Activated T-helper 2 cell treated with anti-CD3 and anti-CD28 coated beads, Interferon-gamma antibody, Interleukin-2, Interleukin-4, amounts not matched to agents 10 μg/mL and 5 μg/mL and 100 μg/mL, durations not matched to agents 14 hours and 24 hours and 36 hours (primary cell): ENCODE results near the gene ACAP2. TPM values are rescaled to one million over a fixed set of nuclear protein-coding genes. Genes with fewer than 3 reads are reported as not detected.

Source experiments
- DNase-seq: peaks from one replicate; pipeline ENCODE4 v3.0.0; 2021; ENCODE audit warnings: low spot score
- H3K27ac Mint-ChIP-seq: one replicate; pipeline ENCODE4 v1.8.0; 2021; ENCODE audit warnings: mixed read lengths
- H3K27me3 Mint-ChIP-seq: one replicate; pipeline ENCODE4 v1.8.0; 2021; ENCODE audit warnings: low read depth, mixed read lengths
- H3K36me3 Mint-ChIP-seq: one replicate; pipeline ENCODE4 v1.8.0; 2021; ENCODE audit warnings: low read depth, mixed read lengths
- H3K4me1 Mint-ChIP-seq: one replicate; pipeline ENCODE4 v1.8.0; 2021; ENCODE audit warnings: low read depth, mixed read lengths
- H3K4me3 Mint-ChIP-seq: one replicate; pipeline ENCODE4 v1.8.0; 2021; ENCODE audit warnings: low read depth, mild to moderate bottlenecking, moderate library complexity, mixed read lengths
- H3K9me3 Mint-ChIP-seq: one replicate; pipeline ENCODE4 v1.8.0; 2021; ENCODE audit warnings: mixed read lengths
- intact Hi-C: fragments of 100-400 bp; cut with micrococcal nuclease; formaldehyde crosslinking; loops from one replicate; pipeline ENCODE4 v1.15.1; 2023
- total RNA-seq: library from RNA; stranded (reverse); gene quantifications from 2 replicates; pipeline ENCODE4 v1.2.3, GENCODE V29; 2022

Gene ACAP2
- total RNA-seq, 1 donor from 2014 or later = 49.8 TPM

GRCh38 chr3:195458316-195458717 is 15.5 kb upstream of the ACAP2 start:
- Mint-ChIP-seq H3K27me3 (peaks cover 2% of the 10 kb centered on the region), H3K4me3 (no peak overlapping the region), H3K27ac (no peak overlapping the region), H3K9me3 (peaks cover 10% of the 10 kb centered on the region), H3K36me3 (no peaks in the 10 kb centered on the region), H3K4me1 (peaks cover 18% of the 10 kb centered on the region)
- intact Hi-C loops = loop anchor here (5.0 kb wide), 1 partner anchor 186 kb away; the partner anchor contains the start of gene XXYLT1
- no peak for DNase-seq

- Mint-ChIP-seq H3K27me3 (peaks cover 3% of the 10 kb centered on the region), H3K36me3 (no peaks in the 10 kb centered on the region), H3K9me3 (peaks cover 10% of the 10 kb centered on the region), H3K27ac (no peak overlapping the region), H3K4me1 (peaks cover 25% of the 10 kb centered on the region), H3K4me3 (no peak overlapping the region)
- intact Hi-C loops = loop anchor here (5.0 kb wide), 1 partner anchor 183 kb away; the partner anchor contains the start of gene XXYLT1
- no peak for DNase-seq
Observed at GRCh38 chr3:195455789-195456188, 13.0 kb upstream of the ACAP2 start.

- Mint-ChIP-seq H3K36me3 (no peaks in the 10 kb centered on the region), H3K27me3 (peaks cover 6% of the 10 kb centered on the region), H3K9me3 (peaks cover 10% of the 10 kb centered on the region), H3K4me3 (no peak overlapping the region), H3K27ac (no peak overlapping the region), H3K4me1 (peaks cover 19% of the 10 kb centered on the region)
- intact Hi-C loops = no loop called here
- DNase-seq = no peak
Observed at GRCh38 chr3:195453236-195453635, 10.4 kb upstream of the ACAP2 start.

- Mint-ChIP-seq H3K27me3 (peaks cover 6% of the 10 kb centered on the region), H3K27ac (no peak overlapping the region), H3K36me3 (no peaks in the 10 kb centered on the region), H3K9me3 (peaks cover 10% of the 10 kb centered on the region), H3K4me3 (no peak overlapping the region), H3K4me1 (peaks cover 17% of the 10 kb centered on the region)
- intact Hi-C loops = no loop called here
- DNase-seq = no peak
Observed at GRCh38 chr3:195451373-195452015, 8.7 kb upstream of the ACAP2 start.

GRCh38 chr3:195450731-195451229 is 8.0 kb upstream of the ACAP2 start:
- no peak for DNase-seq
- peaks cover 6% of the 10 kb centered on the region for H3K27me3 Mint-ChIP-seq

GRCh38 chr3:195448205-195448875 is 5.5 kb upstream of the ACAP2 start:
- peaks cover 23% of the 10 kb centered on the region for H3K4me1 Mint-ChIP-seq
- no peak overlapping the region for H3K27ac Mint-ChIP-seq
- peaks cover 6% of the 10 kb centered on the region for H3K27me3 Mint-ChIP-seq
- no peaks in the 10 kb centered on the region for H3K36me3 Mint-ChIP-seq
- intact Hi-C loops = no loop called here
- H3K4me3 Mint-ChIP-seq = no peak overlapping the region
- H3K9me3 Mint-ChIP-seq = no peaks in the 10 kb centered on the region
- no peak for DNase-seq

More at GRCh38 chr3:195450731-195451229, 8.0 kb upstream of the ACAP2 start:
- H3K4me1 Mint-ChIP-seq = peaks cover 20% of the 10 kb centered on the region
- peaks cover 10% of the 10 kb centered on the region for H3K9me3 Mint-ChIP-seq
- H3K36me3 Mint-ChIP-seq = no peaks in the 10 kb centered on the region
- intact Hi-C loops = no loop called here
- no peak overlapping the region for H3K4me3 Mint-ChIP-seq
- H3K27ac Mint-ChIP-seq = no peak overlapping the region

GRCh38 chr3:195447201-195447600 is 4.4 kb upstream of the ACAP2 start:
- H3K4me3 Mint-ChIP-seq = no peak overlapping the region
- peaks cover 3% of the 10 kb centered on the region for H3K27me3 Mint-ChIP-seq
- DNase-seq = no peak
- intact Hi-C loops = no loop called here
- no peak overlapping the region for H3K27ac Mint-ChIP-seq
- H3K36me3 Mint-ChIP-seq = no peaks in the 10 kb centered on the region
- peaks cover 19% of the 10 kb centered on the region for H3K4me1 Mint-ChIP-seq
- H3K9me3 Mint-ChIP-seq = no peaks in the 10 kb centered on the region

GRCh38 chr3:195446359-195446758 is 3.5 kb upstream of the ACAP2 start:
- Mint-ChIP-seq H3K4me3 (no peak overlapping the region), H3K9me3 (no peaks in the 10 kb centered on the region), H3K36me3 (no peaks in the 10 kb centered on the region), H3K4me1 (peaks cover 22% of the 10 kb centered on the region), H3K27me3 (peaks cover 3% of the 10 kb centered on the region), H3K27ac (no peak overlapping the region)
- DNase-seq = no peak
- intact Hi-C loops = no loop called here

- Mint-ChIP-seq H3K4me3 (no peak overlapping the region), H3K36me3 (no peaks in the 10 kb centered on the region), H3K4me1 (peaks cover 23% of the 10 kb centered on the region), H3K27me3 (peaks cover 3% of the 10 kb centered on the region), H3K27ac (no peak overlapping the region), H3K9me3 (no peaks in the 10 kb centered on the region)
- intact Hi-C loops = no loop called here
- no peak for DNase-seq
Observed at GRCh38 chr3:195445885-195446284, 3.1 kb upstream of the ACAP2 start.

GRCh38 chr3:195443391-195443989 is 670 bp upstream of the ACAP2 start:
- peaks cover 31% of the 10 kb centered on the region for H3K4me1 Mint-ChIP-seq
- intact Hi-C loops = loop anchor here (1.0 to 5.0 kb wide), 6 partner anchors 25 to 756 kb away; partner anchors contain the start of genes FAM43A, PPP1R2, TNK2 and XXYLT1
- peak overlapping the region; percentile 94 for H3K4me3 Mint-ChIP-seq
- H3K27me3 Mint-ChIP-seq = no peaks in the 10 kb centered on the region
- H3K36me3 Mint-ChIP-seq = peaks cover 8% of the 10 kb centered on the region
- peak overlapping the region; percentile 46 for H3K27ac Mint-ChIP-seq
- DNase-seq = no peak
- no peaks in the 10 kb centered on the region for H3K9me3 Mint-ChIP-seq

GRCh38 chr3:195441992-195442572 is 738 bp downstream of the ACAP2 start:
- H3K9me3 Mint-ChIP-seq = no peaks in the 10 kb centered on the region
- H3K4me3 Mint-ChIP-seq = peak overlapping the region; percentile 94
- H3K4me1 Mint-ChIP-seq = peaks cover 33% of the 10 kb centered on the region
- H3K27me3 Mint-ChIP-seq = no peaks in the 10 kb centered on the region
- intact Hi-C loops = loop anchor here (2.0 to 5.0 kb wide), 4 partner anchors 27 to 755 kb away; partner anchors contain the start of genes FAM43A, PPP1R2 and TNK2
- DNase-seq = peak; percentile 36
- H3K27ac Mint-ChIP-seq = peak overlapping the region; percentile 85
- H3K36me3 Mint-ChIP-seq = peaks cover 8% of the 10 kb centered on the region

GRCh38 chr3:195441476-195441991 is 1.3 kb downstream of the ACAP2 start:
- peaks cover 33% of the 10 kb centered on the region for H3K4me1 Mint-ChIP-seq
- H3K27me3 Mint-ChIP-seq = no peaks in the 10 kb centered on the region
- H3K36me3 Mint-ChIP-seq = peaks cover 8% of the 10 kb centered on the region
- no peaks in the 10 kb centered on the region for H3K9me3 Mint-ChIP-seq
- intact Hi-C loops = loop anchor here (5.0 kb wide), 3 partner anchors 101 to 754 kb away; partner anchors contain the start of genes FAM43A, PPP1R2 and TNK2
- no peak for DNase-seq
- H3K4me3 Mint-ChIP-seq = peak overlapping the region; percentile 94
- peak overlapping the region; percentile 85 for H3K27ac Mint-ChIP-seq
